Amniotic epithelial cell (primary cell): Measurements from ENCODE around the gene PCDHB7.
"Not testable (repeated sequence)": the region's sequence is repeated elsewhere in the genome, so short reads cannot be mapped to it uniquely, and the experiment has no call there.

Experiments used
- DNase-seq: peaks from one replicate; pipeline ENCODE4 v3.0.0-alpha.2; 2010; ENCODE audit warnings: low read depth

The PCDHB7 gene

DNA sequence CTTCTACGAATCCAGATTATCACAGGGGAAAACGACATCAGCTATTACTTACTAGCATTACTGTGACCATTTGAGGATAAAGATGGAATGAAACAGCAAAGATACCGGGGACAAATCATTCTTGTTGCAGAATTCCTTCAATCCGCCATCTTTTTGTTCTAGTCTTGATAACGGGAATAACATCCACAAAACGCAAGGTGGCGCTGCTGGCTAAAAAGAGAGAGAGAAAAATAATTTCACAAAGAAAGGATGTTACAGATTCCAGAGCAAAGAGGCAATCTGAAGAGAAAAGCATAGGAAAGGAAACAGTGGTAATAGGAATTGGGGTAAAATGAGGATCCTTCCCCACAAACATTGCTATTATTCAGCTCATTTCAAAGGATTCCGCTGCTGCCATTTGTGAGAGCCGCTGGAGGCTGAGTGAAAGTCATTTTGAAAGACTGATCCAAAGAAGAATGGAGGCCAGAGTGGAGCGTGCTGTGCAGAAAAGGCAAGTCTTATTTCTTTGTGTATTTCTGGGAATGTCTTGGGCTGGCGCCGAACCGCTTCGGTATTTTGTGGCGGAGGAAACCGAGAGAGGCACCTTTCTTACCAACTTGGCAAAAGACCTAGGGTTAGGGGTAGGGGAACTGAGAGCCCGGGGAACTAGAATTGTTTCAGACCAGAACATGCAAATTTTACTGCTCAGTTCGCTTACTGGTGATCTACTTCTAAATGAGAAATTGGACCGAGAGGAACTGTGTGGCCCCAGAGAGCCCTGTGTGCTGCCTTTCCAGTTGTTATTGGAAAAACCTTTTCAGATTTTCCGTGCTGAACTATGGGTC is at the start of gene PCDHB7:
TSS of gene PCDHB7 (plus strand) at position 264 of the 824 bp plus-strand sequence. CDS start at position 456, 192 bp downstream.
- DNase-seq: no peak

GRCh38 chr5:141123396-141124135 is 48.9 kb upstream of the PCDHB7 start:
- DNase-seq: not testable (repeated sequence)

GRCh38 chr5:141127305-141127704 is 45.1 kb upstream of the PCDHB7 start:
- DNase-seq: no peak

- peak; percentile 0 for DNase-seq
Measured at GRCh38 chr5:141135030-141135717, 37.3 kb upstream of the PCDHB7 start, which contains the start of gene PCDHB5. Gene PCDHB5 (plus strand): TSS chr5:141135206. CDS start chr5:141135435, 229 bp downstream.

DNA sequence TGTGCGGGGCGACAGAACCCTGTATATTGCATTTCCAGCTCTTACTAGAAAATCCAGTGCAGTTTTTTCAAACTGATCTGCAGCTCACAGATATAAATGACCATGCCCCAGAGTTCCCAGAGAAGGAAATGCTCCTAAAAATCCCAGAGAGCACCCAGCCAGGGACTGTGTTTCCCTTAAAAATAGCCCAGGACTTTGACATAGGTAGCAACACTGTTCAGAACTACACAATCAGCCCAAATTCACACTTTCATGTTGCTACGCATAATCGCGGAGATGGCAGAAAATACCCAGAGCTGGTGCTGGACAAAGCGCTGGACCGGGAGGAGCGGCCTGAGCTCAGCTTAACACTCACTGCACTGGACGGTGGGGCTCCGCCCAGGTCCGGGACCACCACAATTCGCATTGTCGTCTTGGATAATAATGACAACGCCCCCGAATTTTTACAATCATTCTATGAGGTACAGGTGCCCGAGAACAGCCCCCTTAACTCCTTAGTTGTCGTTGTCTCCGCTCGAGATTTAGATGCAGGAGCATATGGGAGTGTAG is 36.7 kb upstream of the PCDHB7 start:
- no peak for DNase-seq

DNA sequence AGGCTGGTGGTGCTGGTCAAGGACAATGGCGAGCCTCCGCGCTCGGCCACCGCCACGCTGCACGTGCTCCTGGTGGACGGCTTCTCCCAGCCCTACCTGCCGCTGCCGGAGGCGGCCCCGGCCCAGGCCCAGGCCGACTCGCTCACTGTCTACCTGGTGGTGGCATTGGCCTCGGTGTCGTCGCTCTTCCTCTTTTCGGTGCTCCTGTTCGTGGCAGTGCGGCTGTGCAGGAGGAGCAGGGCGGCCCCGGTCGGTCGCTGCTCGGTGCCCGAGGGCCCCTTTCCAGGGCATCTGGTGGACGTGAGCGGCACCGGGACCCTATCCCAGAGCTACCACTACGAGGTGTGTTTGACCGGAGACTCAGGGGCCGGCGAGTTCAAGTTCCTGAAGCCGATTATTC is 35.1 kb upstream of the PCDHB7 start:
- not testable (repeated sequence) for DNase-seq

DNA sequence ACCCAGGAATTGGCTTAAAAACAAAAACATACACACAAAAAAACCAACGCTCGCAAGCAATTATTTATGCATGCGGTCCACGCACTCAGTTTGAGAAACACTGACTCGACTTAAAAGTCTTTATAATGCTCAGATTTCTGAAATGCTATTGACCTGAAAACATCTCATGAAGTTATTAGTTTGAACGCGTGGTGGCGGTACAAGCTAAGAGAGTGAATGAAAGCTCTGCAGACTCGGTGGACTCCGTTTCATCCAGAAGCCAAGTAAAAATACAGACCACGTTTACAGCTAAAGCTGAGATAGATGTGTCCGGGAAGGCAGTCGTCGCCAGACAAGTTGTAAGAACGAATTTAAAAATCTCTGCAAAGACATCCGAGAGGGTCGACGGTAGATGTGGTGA is 22.6 kb upstream of the PCDHB7 start, which contains the start of gene PCDHB6:
TSS of gene PCDHB6 (plus strand) at position 246 of the 400 bp plus-strand sequence. CDS start 201 bp downstream, outside the sequence.
- peak; percentile 1 for DNase-seq

DNA sequence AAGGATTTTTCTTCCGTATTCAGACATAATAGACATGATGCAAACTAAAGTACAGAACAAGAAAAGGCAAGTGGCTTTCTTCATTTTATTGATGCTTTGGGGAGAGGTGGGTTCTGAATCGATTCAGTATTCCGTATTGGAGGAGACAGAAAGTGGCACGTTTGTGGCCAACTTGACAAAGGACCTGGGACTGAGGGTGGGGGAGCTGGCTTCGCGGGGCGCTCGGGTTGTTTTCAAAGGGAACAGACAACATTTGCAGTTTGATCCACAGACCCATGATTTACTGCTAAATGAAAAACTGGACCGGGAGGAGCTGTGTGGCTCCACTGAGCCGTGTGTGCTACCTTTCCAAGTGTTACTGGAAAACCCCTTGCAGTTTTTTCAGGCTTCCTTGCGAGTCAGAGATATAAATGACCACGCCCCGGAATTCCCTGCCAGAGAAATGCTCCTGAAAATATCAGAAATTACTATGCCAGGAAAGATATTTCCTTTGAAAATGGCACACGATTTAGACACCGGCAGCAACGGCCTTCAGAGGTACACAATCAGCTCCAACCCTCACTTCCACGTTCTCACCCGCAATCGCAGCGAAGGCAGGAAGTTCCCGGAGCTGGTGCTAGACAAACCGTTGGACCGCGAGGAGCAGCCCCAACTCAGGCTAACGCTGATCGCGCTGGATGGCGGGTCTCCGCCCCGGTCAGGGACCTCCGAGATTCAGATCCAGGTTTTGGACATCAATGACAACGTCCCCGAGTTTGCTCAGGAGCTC is 22.0 kb upstream of the PCDHB7 start:
- no peak for DNase-seq

- DNase-seq: no peak
Measured at GRCh38 chr5:141150993-141151325, 21.5 kb upstream of the PCDHB7 start.

DNA sequence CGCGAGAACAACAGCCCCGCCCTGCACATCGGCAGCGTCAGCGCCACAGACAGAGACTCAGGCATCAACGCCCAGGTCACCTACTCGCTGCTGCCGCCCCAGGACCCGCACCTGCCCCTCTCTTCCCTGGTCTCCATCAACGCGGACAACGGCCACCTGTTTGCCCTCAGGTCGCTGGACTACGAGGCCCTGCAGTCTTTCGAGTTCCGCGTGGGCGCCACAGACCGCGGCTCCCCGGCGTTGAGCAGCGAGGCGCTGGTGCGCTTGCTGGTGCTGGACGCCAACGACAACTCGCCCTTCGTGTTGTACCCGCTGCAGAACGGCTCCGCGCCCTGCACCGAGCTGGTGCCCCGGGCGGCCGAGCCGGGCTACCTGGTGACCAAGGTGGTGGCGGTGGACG is 20.8 kb upstream of the PCDHB7 start:
- DNase-seq: not testable (repeated sequence)

GRCh38 chr5:141152096-141152495 is 20.3 kb upstream of the PCDHB7 start:
- DNase-seq: not testable (repeated sequence)

GRCh38 chr5:141155540-141156374 is 16.7 kb upstream of the PCDHB7 start:
- DNase-seq: no peak

DNA sequence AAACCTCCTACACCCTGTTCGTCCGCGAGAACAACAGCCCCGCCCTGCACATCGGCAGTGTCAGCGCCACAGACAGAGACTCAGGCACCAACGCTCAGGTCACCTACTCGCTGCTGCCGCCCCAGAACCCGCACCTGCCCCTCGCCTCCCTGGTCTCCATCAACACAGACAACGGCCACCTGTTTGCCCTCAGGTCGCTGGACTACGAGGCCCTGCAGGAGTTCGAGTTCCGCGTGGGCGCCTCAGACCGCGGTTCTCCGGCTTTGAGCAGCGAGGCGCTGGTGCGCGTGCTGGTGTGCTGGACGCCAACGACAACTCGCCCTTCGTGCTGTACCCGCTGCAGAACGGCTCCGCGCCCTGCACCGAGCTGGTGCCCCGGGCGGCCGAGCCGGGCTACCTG is 15.1 kb upstream of the PCDHB7 start:
- not testable (repeated sequence) for DNase-seq

DNA sequence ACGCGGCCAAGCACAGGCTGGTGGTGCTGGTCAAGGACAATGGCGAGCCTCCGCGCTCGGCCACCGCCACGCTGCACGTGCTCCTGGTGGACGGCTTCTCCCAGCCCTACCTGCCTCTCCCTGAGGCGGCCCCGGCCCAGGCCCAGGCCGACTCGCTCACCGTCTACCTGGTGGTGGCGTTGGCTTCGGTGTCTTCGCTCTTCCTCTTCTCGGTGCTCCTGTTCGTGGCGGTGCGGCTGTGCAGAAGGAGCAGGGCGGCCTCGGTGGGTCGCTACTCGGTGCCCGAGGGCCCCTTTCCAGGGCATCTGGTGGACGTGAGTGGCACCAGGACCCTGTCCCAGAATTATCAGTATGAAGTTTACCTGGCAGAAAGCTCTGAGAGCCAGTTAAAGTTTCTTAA is 14.5 kb upstream of the PCDHB7 start:
- DNase-seq: not testable (repeated sequence)

DNA sequence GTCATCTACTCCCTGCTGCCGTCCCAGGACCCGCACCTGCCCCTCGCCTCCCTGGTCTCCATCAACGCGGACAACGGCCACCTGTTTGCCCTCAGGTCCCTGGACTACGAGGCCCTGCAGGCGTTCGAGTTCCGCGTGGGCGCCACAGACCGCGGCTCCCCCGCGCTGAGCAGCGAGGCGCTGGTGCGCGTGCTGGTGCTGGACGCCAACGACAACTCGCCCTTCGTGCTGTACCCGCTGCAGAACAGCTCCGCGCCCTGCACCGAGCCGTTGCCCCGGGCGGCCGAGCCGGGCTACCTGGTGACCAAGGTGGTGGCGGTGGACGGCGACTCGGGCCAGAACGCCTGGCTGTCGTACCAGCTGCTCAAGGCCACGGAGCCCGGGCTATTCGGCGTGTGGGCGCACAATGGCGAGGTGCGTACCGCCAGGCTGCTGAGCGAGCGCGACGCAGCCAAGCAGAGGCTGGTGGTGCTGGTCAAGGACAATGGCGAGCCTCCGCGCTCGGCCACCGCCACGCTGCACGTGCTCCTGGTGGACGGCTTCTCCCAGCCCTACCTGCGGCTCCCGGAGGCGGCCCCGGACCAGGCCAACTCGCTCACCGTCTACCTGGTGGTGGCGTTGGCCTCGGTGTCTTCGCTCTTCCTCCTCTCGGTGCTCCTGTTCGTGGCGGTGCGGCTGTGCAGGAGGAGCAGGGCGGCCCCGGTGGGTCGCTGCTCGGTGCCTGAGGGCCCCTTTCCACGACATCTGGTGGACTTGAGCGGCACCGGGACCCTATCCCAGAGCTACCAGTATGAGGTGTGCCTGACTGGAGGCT is 2.1 kb downstream of the PCDHB7 start:
- not testable (repeated sequence) for DNase-seq

DNA sequence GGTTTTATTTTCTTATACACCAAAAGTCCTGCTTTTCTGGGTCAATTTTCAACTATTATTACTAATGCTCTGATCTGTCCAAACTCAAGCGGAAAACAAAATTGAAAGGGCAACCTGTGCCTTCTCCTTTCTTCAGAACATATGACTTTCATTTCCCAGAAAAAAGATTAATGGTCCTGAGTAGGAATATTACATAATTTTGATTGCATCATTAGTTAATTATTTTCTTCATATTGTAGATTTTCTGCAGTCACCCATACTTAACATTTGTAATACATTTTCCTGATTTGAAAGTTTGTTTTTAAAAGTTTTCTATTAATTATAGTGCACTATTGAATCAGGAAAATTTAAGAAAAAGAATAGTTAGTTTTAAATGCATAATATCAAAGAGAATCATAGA is 3.5 kb downstream of the PCDHB7 start:
- no peak for DNase-seq

DNA sequence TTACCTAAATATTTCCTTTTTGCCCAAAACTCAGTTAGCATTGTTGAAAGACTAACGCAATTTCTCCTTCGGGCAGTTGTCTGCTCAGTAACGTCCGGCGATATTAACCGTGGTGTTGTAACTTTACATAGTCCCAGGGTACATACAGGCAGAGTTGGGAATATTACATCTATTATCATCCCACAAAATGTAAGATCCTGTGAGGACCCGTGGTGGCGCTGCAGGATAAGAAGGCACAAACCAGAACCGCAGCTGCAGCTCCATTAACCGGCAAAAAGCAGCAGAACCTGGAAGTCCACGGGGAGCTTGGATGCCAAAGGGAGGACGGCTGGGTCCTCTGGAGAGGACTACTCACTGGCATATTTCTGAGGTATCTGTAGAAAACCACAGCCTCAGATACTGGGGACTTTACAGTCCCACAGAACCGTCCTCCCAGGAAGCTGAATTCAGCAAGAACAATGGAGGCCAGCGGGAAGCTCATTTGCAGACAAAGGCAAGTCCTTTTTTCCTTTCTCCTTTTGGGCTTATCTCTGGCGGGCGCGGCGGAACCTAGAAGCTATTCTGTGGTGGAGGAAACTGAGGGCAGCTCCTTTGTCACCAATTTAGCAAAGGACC is 5.2 kb downstream of the PCDHB7 start, which contains the start of gene PCDHB8:
TSS of gene PCDHB8 (plus strand) at position 214 of the 615 bp plus-strand sequence. CDS start at position 459, 245 bp downstream.
- not testable (repeated sequence) for DNase-seq

DNA sequence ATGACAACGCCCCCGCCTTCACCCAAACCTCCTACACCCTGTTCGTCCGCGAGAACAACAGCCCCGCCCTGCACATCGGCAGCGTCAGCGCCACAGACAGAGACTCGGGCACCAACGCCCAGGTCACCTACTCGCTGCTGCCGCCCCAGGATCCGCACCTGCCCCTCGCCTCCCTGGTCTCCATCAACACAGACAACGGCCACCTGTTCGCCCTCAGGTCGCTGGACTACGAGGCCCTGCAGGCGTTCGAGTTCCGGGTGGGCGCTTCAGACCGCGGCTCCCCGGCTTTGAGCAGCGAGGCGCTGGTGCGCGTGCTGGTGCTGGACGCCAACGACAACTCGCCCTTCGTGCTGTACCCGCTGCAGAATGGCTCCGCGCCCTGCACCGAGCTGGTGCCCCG is 6.9 kb downstream of the PCDHB7 start:
- not testable (repeated sequence) for DNase-seq

DNA sequence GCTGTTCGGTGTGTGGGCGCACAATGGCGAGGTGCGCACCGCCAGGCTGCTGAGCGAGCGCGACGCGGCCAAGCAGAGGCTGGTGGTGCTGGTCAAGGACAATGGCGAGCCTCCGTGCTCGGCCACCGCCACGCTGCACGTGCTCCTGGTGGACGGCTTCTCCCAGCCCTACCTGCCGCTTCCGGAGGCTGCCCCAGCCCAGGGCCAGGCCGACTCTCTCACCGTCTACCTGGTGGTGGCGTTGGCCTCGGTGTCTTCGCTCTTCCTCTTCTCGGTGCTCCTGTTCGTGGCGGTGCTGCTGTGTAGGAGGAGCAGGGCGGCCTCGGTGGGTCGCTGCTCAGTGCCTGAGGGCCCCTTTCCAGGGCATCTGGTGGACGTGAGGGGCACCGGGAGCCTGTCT is 7.4 kb downstream of the PCDHB7 start:
- not testable (repeated sequence) for DNase-seq
